H1 (cell line): ENCODE results near the gene LRP5. TPM values are rescaled to one million over a fixed set of nuclear protein-coding genes. Genes with fewer than 3 reads are reported as not detected.

Experiments used
- HDAC2 ChIP-seq, 2 experiments: fragments of 300-600 bp in 1 of 2; sonication (generic) in 1 of 2; IDR thresholded peaks; 2 replicates each; pipeline ENCODE4 v1.6.1; 2011 to 2012; ENCODE audit warnings: low read depth in 2 of 2, low read length in 2 of 2, mild to moderate bottlenecking in 2 of 2, moderate library complexity in 2 of 2, borderline replicate concordance in 1 of 2, inconsistent platforms in 1 of 2
- MAFK ChIP-seq: IDR thresholded peaks from 2 replicates; pipeline ENCODE4 v1.6.1; 2012; ENCODE audit warnings: low read depth, mild to moderate bottlenecking, improper control_type of control experiment, low read length
- SIRT6 ChIP-seq: IDR thresholded peaks from one replicate; pipeline ENCODE4 v1.7.1; 2012; ENCODE audit warnings: low read length, inconsistent platforms
- SP1 ChIP-seq: IDR thresholded peaks from 2 replicates; pipeline ENCODE4 v1.6.1; 2011; ENCODE audit warnings: low read depth, low read length
- SP4 ChIP-seq: IDR thresholded peaks from 2 replicates; pipeline ENCODE4 v1.6.1; 2012; ENCODE audit warnings: low read length, inconsistent platforms
- polyA plus RNA-seq, 7 experiments: library from polyadenylated mRNA; depleted of rRNA in 3 of 7; stranded (reverse) in 5 of 7; unstranded in 2 of 7; fragments of >200 nt in 5 of 7; fragments of 200-250 nt in 2 of 7; gene quantifications; 1 replicate in 5 of 7; 2 replicates in 1 of 7; 4 replicates in 1 of 7; pipeline versions ENCODE4 v1.2.1 to v1.2.3, GENCODE V29; 2011 to 2013; ENCODE audit warnings: missing spikeins in 2 of 7, mixed read lengths in 2 of 7
- total RNA-seq: library from RNA; stranded (reverse); fragmentation: NEBNext Ultra II Directional; extraction: Animal tissue kit (Norgen Biotek cat#: 25700); gene quantifications from 2 replicates; pipeline ENCODE4 v1.2.1, GENCODE V29; 2021
- TF ChIP-seq, protein P1 (sequence below), 3 experiments: IDR thresholded peaks; 1 replicate in 2 of 3; 2 replicates in 1 of 3; pipeline versions ENCODE4 v1.5.1 to v1.6.1; 2011; ENCODE audit warnings: low read length in 3 of 3, mild to moderate bottlenecking in 3 of 3, inconsistent platforms in 2 of 3, low read depth in 1 of 3, moderate library complexity in 1 of 3; ENCODE audit not compliant: insufficient read depth in 1 of 3; ENCODE audit errors: control extremely low read depth in 1 of 3
- TF ChIP-seq, protein P2 (sequence below): IDR thresholded peaks from 2 replicates; pipeline ENCODE4 v1.6.1; 2012; ENCODE audit warnings: inconsistent platforms

Gene LRP5
- total and polyA plus RNA-seq, 2 of the 8 experiments (the other 6 are each of a cell fraction or from before 2014, with no cell fraction given), result 19.0 to 38.9 TPM

DNA sequence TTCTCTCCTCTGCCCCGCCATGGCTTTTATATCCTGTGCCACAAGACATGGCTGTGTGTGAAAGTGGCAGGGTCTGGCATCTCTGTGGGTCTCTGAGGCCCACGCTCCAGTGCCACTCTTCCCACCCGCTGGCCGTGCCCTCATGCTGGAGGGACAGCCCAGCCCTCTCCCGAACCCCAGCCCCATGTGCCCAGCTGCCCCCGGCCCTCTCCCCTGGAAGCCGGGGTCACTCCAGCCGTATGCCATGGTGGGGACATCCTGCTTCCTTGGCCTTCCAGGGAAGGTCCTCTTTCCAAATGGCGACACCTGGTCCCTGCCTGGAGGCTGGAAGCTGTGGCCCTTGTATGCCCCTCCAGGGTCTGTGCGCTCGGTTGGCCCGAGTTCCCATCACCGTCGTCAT is 84.9 kb downstream of the LRP5 start (continued):
- TF ChIP-seq, protein P1, sequence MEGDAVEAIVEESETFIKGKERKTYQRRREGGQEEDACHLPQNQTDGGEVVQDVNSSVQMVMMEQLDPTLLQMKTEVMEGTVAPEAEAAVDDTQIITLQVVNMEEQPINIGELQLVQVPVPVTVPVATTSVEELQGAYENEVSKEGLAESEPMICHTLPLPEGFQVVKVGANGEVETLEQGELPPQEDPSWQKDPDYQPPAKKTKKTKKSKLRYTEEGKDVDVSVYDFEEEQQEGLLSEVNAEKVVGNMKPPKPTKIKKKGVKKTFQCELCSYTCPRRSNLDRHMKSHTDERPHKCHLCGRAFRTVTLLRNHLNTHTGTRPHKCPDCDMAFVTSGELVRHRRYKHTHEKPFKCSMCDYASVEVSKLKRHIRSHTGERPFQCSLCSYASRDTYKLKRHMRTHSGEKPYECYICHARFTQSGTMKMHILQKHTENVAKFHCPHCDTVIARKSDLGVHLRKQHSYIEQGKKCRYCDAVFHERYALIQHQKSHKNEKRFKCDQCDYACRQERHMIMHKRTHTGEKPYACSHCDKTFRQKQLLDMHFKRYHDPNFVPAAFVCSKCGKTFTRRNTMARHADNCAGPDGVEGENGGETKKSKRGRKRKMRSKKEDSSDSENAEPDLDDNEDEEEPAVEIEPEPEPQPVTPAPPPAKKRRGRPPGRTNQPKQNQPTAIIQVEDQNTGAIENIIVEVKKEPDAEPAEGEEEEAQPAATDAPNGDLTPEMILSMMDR (IDR thresholded peaks at IDR 0.05; ENCODE audit: control extremely low read depth in 1 of 3, insufficient read depth in 1 of 3, low read depth in 1 of 3, low read length in 3 of 3), result no peak
- no peak for TF ChIP-seq MAFK
- no peak for TF ChIP-seq SIRT6
- TF ChIP-seq, protein P2, sequence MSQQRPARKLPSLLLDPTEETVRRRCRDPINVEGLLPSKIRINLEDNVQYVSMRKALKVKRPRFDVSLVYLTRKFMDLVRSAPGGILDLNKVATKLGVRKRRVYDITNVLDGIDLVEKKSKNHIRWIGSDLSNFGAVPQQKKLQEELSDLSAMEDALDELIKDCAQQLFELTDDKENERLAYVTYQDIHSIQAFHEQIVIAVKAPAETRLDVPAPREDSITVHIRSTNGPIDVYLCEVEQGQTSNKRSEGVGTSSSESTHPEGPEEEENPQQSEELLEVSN, result no peak
- no peak for TF ChIP-seq SP1
- TF ChIP-seq SP4, result no peak
- no peak for TF ChIP-seq HDAC2 (IDR thresholded peaks at IDR 0.05; ENCODE audit: borderline replicate concordance in 1 of 2, low read depth in 2 of 2, low read length in 2 of 2)
